BJ (cell line): ENCODE data around the gene MOXD1. TPM values are rescaled to one million over a fixed set of nuclear protein-coding genes. Genes with fewer than 3 reads are reported as not detected.
"Not testable (repeated sequence)": the region's sequence is repeated elsewhere in the genome, so short reads cannot be mapped to it uniquely, and the experiment has no call there.

Experiments
- CTCF ChIA-PET: fragments of 350-600 bp; formaldehyde crosslinking; extraction: SDS; loops from one replicate; lab custom pipeline; 2021; ENCODE audit warnings: antibody characterized with exemption, inconsistent platforms; lab: Yijun Ruan, JAX
- POLR2A ChIA-PET: fragments of 300-600 bp; sonication (Branson Sonifier 250); formaldehyde crosslinking; extraction: SDS; loops from one replicate; lab custom pipeline; 2021; ENCODE audit warnings: antibody characterized with exemption; lab: Charles Lee
- DNase-seq: peaks from one replicate; pipeline ENCODE4 v3.0.0-alpha.2; 2011; ENCODE audit warnings: low read depth
- H3K27me3 ChIP-seq: 2 replicates; pipeline ENCODE4 v1.6.0; 2011; ENCODE audit warnings: low read length; ENCODE audit not compliant: control insufficient read depth, insufficient read depth
- H3K36me3 ChIP-seq: 2 replicates; pipeline ENCODE4 v1.5.1; 2011; ENCODE audit warnings: low read length; ENCODE audit not compliant: control insufficient read depth, insufficient read depth
- H3K4me3 ChIP-seq: 2 replicates; pipeline ENCODE4 v1.5.1; 2011; ENCODE audit warnings: low read depth, mild to moderate bottlenecking, control low read depth, low read length
- CTCF ChIP-seq: IDR thresholded peaks from 2 replicates; pipeline ENCODE4 v1.5.1; 2011; ENCODE audit warnings: low read depth, mild to moderate bottlenecking, control low read depth, inconsistent platforms, low read length, moderate library complexity; ENCODE audit not compliant: insufficient read depth
- polyA plus RNA-seq: library from polyadenylated mRNA; depleted of rRNA; stranded (reverse); fragments of >200 nt; gene quantifications from 2 replicates; pipeline ENCODE4 v1.2.3, GENCODE V29; 2011

MOXD1 gene
- polyA plus RNA-seq, 1 experiment, result 71.3 TPM

- no peak for DNase-seq
- POLR2A ChIA-PET, result no interaction called here
- no peak for TF ChIP-seq CTCF
- H3K4me3 ChIP-seq, result no peak overlapping the region
- peaks cover 4% of the 10 kb centered on the region for H3K36me3 ChIP-seq
- CTCF ChIA-PET, result no interaction called here
- no peaks in the 10 kb centered on the region for H3K27me3 ChIP-seq
Measured at GRCh38 chr6:132354517-132355167, 46.6 kb downstream of the MOXD1 start.

GRCh38 chr6:132351986-132352385 is 49.3 kb downstream of the MOXD1 start:
- POLR2A ChIA-PET, DNase-seq, H3K36me3 ChIP-seq, H3K27me3 ChIP-seq, H3K4me3 ChIP-seq, CTCF ChIA-PET: not testable (repeated sequence)

GRCh38 chr6:132348231-132348630 is 53.0 kb downstream of the MOXD1 start:
- Histone ChIP-seq H3K36me3 (no peaks in the 10 kb centered on the region), H3K4me3 (no peak overlapping the region), H3K27me3 (no peaks in the 10 kb centered on the region)
- TF ChIP-seq CTCF, result no peak
- DNase-seq, result no peak
- ChIA-PET CTCF (no interaction called here), POLR2A (no interaction called here)

GRCh38 chr6:132344811-132345210 is 56.5 kb downstream of the MOXD1 start:
- H3K27me3 ChIP-seq, result no peaks in the 10 kb centered on the region
- TF ChIP-seq CTCF, result no peak
- no peaks in the 10 kb centered on the region for H3K36me3 ChIP-seq
- POLR2A ChIA-PET, result no interaction called here
- H3K4me3 ChIP-seq, result no peak overlapping the region
- no peak for DNase-seq
- CTCF ChIA-PET, result no interaction called here

- POLR2A ChIA-PET, result no interaction called here
- CTCF ChIA-PET, result interaction anchor here (0.6 to 0.7 kb wide), 3 partner anchors 43 to 327 kb away, joined by 3 read pairs; no protein-coding TSS in a partner anchor
- no peak for DNase-seq
- no peak for TF ChIP-seq CTCF
- Histone ChIP-seq H3K4me3 (no peak overlapping the region), H3K27me3 (no peaks in the 10 kb centered on the region), H3K36me3 (no peaks in the 10 kb centered on the region)
Measured at GRCh38 chr6:132341646-132342045, 59.6 kb downstream of the MOXD1 start.

- no peak for TF ChIP-seq CTCF
- no peak overlapping the region for H3K4me3 ChIP-seq
- CTCF ChIA-PET, result interaction anchor here (1.2 to 1.3 kb wide), 2 partner anchors 54 to 150 kb away, joined by 4 read pairs; no protein-coding TSS in a partner anchor
- peaks cover 3% of the 10 kb centered on the region for H3K36me3 ChIP-seq
- no peak for DNase-seq
- POLR2A ChIA-PET, result no interaction called here
- no peaks in the 10 kb centered on the region for H3K27me3 ChIP-seq
Measured at GRCh38 chr6:132334521-132334885, 66.8 kb downstream of the MOXD1 start.
